Ishikawa (cell line): ENCODE measurements around the gene ZNF181.

Experiments used
- CEBPB ChIP-seq: IDR thresholded peaks from 2 replicates; pipeline ENCODE4 v1.6.1; 2012
- CREB1 ChIP-seq: IDR thresholded peaks from 2 replicates; pipeline ENCODE4 v1.6.1; 2012; ENCODE audit warnings: low read depth
- EGR1 ChIP-seq: IDR thresholded peaks from 2 replicates; pipeline ENCODE4 v1.6.1; 2012
- EP300 ChIP-seq: IDR thresholded peaks from 2 replicates; pipeline ENCODE4 v1.6.1; 2012; ENCODE audit warnings: borderline replicate concordance
- FOXM1 ChIP-seq: IDR thresholded peaks from 2 replicates; pipeline ENCODE4 v1.6.1; 2012; ENCODE audit warnings: low read depth, borderline replicate concordance
- NFIC ChIP-seq: IDR thresholded peaks from 2 replicates; pipeline ENCODE4 v1.6.1; 2012
- RAD21 ChIP-seq: IDR thresholded peaks from 2 replicates; pipeline ENCODE4 v1.6.1; 2012; ENCODE audit warnings: low read depth
- TAF1 ChIP-seq: IDR thresholded peaks from 2 replicates; pipeline ENCODE4 v1.6.1; 2012; ENCODE audit warnings: low read depth, mild to moderate bottlenecking
- TCF12 ChIP-seq: IDR thresholded peaks from 2 replicates; pipeline ENCODE4 v1.6.1; 2012; ENCODE audit warnings: low read depth
- TEAD4 ChIP-seq: IDR thresholded peaks from 2 replicates; pipeline ENCODE4 v1.6.1; 2012
- YY1 ChIP-seq: IDR thresholded peaks from 2 replicates; pipeline ENCODE4 v1.6.1; 2012; ENCODE audit warnings: low read depth
- ZBTB7A ChIP-seq: IDR thresholded peaks from 2 replicates; pipeline ENCODE4 v1.6.1; 2012; ENCODE audit warnings: low read depth
- TF ChIP-seq, protein P1 (sequence below): IDR thresholded peaks from 2 replicates; pipeline ENCODE4 v1.6.1; 2012
- TF ChIP-seq, protein P2 (sequence below): IDR thresholded peaks from 2 replicates; pipeline ENCODE4 v1.6.1; 2012
- TF ChIP-seq, protein P3 (sequence below): IDR thresholded peaks from 2 replicates; pipeline ENCODE4 v1.6.1; 2012; ENCODE audit warnings: low read depth, mild to moderate bottlenecking

The ZNF181 gene

DNA sequence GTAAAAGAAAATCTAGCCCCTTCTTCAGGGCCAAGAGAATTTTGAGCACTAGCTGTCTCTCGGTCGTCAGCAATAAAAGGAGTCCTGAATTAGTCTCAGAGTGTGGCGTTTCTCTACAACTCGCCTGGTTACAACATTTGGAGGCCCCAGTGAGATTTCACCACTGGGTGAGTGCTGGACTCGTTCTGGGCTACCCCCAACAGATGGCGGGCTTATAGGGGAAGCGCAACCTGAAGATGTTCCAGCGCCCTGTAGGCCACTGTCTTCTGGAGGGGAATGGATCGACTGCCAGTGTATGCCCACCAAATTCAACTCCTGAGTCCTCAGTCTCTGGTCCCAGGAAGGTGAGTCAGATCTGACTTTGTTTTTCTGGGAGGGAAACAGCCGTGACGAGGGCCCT, 11.7 kb upstream of the ZNF181 start:
- no peak for TF ChIP-seq TAF1
- TF ChIP-seq, protein P1, sequence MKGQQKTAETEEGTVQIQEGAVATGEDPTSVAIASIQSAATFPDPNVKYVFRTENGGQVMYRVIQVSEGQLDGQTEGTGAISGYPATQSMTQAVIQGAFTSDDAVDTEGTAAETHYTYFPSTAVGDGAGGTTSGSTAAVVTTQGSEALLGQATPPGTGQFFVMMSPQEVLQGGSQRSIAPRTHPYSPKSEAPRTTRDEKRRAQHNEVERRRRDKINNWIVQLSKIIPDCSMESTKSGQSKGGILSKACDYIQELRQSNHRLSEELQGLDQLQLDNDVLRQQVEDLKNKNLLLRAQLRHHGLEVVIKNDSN, result no peak
- TF ChIP-seq, protein P2, sequence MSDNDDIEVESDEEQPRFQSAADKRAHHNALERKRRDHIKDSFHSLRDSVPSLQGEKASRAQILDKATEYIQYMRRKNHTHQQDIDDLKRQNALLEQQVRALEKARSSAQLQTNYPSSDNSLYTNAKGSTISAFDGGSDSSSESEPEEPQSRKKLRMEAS, result no peak
- TF ChIP-seq ZBTB7A, result no peak
- TF ChIP-seq FOXM1, result no peak
- TF ChIP-seq EGR1, result no peak
- TF ChIP-seq NFIC, result no peak
- TF ChIP-seq RAD21, result no peak
- no peak for TF ChIP-seq TEAD4
- no peak for TF ChIP-seq YY1
- no peak for TF ChIP-seq CREB1
- TF ChIP-seq EP300, result no peak
- TF ChIP-seq CEBPB, result no peak

DNA sequence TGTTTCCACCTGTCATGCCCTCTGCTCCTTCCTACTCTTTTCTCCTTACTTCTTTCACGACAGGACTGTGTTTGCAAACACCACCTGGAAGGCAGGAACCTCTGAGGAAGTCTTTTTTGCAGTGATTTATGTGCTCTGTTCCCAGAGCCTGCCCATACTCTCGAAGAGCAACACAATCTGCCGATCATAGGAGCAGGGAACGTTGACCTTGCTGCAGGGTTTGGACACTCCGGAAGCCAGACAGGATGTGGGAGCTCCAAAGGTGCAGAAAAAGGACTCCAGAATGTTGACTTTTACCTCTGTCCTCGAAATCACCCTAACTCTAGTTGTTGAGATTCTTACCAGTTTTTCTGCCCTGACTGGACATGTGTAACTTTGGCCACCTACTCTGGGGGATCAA, 8.6 kb upstream of the ZNF181 start:
- TF ChIP-seq TEAD4 (no peak), FOXM1 (no peak), TCF12 (no peak), EP300 (no peak), EGR1 (no peak), NFIC (no peak), TAF1 (no peak)
- TF ChIP-seq, protein P3, sequence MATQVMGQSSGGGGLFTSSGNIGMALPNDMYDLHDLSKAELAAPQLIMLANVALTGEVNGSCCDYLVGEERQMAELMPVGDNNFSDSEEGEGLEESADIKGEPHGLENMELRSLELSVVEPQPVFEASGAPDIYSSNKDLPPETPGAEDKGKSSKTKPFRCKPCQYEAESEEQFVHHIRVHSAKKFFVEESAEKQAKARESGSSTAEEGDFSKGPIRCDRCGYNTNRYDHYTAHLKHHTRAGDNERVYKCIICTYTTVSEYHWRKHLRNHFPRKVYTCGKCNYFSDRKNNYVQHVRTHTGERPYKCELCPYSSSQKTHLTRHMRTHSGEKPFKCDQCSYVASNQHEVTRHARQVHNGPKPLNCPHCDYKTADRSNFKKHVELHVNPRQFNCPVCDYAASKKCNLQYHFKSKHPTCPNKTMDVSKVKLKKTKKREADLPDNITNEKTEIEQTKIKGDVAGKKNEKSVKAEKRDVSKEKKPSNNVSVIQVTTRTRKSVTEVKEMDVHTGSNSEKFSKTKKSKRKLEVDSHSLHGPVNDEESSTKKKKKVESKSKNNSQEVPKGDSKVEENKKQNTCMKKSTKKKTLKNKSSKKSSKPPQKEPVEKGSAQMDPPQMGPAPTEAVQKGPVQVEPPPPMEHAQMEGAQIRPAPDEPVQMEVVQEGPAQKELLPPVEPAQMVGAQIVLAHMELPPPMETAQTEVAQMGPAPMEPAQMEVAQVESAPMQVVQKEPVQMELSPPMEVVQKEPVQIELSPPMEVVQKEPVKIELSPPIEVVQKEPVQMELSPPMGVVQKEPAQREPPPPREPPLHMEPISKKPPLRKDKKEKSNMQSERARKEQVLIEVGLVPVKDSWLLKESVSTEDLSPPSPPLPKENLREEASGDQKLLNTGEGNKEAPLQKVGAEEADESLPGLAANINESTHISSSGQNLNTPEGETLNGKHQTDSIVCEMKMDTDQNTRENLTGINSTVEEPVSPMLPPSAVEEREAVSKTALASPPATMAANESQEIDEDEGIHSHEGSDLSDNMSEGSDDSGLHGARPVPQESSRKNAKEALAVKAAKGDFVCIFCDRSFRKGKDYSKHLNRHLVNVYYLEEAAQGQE, result no peak
- TF ChIP-seq, protein P1, result no peak

DNA sequence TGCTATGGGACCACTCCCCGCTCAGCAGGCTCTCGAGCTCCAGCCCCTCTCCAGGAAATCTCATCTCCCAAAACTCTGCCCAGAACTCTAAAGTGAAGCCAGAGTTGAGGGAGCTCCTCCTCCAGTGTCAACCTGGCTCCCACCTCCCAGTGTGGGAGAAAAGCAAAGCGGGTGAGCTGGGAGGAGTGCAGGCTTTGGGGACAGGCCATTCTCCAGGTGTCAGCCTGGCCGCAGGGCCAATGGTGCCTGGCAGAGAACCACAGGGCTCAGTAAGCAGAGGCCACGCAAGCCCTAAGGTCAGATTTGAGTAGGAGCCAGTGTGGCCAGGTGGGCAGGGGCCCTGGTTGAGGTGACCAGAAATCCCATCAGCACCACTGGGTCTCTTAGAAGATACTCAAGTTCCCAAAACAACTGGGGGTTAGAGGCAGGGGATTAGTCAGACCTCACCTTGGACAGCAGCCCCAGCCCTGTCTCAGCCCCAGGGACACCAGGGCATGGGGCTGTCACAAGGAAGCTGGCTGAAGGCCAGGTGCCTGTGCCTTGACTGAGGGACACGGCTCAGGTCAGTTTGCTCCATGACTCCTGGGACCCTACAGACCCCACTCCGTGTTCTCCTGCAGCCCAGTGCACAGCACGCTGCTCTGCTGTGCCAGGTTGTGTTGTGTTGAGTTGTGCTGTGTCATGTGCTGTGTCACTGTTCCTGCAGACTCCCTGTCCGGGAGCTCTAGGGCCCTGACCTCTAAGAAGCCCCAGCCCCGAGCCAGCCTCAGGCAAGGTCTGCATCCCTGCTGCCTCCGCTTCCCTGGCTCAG, 2.8 kb upstream of the ZNF181 start:
- TF ChIP-seq, protein P3, result 0 out of 2 replicates have a peak, but pooled peaks have one; percentile 32
- no peak for TF ChIP-seq TAF1

DNA sequence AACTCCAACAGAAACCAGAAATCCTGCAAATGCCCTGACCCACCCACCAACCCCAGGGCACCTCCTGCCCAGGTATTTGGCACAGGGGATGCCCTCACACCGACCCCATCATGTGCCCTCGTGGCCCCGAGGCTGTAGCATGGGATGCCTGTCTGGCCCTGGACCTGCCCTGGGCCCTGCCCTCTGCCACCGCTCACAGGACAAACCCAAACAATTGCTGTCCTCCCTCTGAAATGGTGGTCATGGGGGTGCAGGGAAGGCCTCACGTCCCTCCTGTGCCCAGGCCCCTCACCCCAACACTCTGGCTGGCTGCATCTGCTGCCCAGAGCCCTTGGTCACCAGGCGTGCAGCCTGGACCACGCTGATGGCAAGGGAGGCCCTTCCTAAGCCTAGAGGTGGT, 2.1 kb upstream of the ZNF181 start:
- TF ChIP-seq TEAD4, result no peak

DNA sequence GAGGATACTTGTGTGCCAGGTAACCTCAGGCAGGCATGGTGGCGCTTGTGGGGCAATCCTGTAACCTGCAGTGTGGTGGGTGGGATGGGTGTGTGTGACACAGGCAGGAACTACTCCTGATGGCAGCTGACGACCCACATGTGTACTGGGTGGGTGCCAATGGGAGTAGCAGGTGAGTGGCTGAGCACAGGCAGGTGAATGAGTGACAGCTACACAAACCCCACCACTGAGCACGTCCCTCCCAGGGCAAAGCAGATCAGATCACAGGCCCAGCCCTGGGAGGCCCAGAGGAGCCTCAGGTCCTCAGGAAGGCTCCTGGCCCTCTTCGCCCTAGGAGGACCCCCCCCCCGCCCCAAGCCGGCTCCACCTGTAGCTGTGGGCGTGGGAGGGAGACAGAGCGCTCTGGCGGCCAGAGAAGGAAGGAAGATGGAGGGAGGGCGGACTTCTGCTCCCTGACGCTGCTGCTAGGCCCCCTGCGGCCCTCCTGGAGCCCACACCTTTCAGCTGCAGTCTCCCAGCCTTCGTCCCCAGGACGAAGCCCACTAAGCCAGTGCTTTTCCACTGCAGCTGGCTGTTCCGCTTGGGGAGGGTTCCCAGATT, 1.3 kb upstream of the ZNF181 start:
- no peak for TF ChIP-seq CREB1
- TF ChIP-seq, protein P1, result no peak

DNA sequence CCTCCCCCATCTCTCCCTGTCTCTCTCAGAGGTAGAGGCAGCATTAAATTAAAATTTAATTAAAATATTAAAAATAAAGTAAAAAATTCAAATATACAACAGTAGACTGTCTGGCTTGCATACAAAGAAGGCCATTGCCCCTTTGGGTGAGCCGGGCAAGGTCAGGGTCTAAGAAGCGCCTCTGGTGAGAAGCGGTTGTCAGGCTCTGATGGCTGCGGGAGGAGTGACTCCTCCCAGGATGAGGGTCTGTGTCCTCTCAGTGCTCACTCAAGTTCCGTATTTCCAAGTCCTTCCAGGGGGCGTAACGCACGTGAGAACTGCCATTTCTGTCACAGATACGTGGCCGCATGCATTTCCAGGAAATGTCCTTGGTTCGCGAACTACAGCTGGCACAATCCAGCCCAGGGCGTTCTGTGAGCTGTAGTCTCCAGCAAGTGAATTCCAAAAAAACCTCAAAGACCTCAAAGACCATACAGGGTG, 737 bp upstream of the ZNF181 start:
- TF ChIP-seq, protein P1, result no peak
